HepG2 (cell line): Measurements from ENCODE around the gene FZD4. TPM values are rescaled to one million over a fixed set of nuclear protein-coding genes. Genes with fewer than 3 reads are reported as not detected.

Source experiments
- ATAC-seq: fragments of 200-7000 bp; cut with Tn5 transposase; 3 replicates; pipeline ENCODE4 v1.9.1; 2020; ENCODE audit warnings: mild to moderate bottlenecking, moderate library complexity
- BruUV-seq: library from RNA; stranded (reverse); fragments of 400-500 nt; replicated peaks from 2 replicates; lab custom pipeline; 2021; lab: Mats Ljungman, UMichigan
- CTCF ChIA-PET: fragments of 300-600 bp; formaldehyde crosslinking; extraction: SDS; loops from one replicate; lab custom pipeline; 2021; ENCODE audit warnings: low total read pairs, inconsistent platforms, low intra/inter-chr PET ratio; lab: Yijun Ruan, JAX
- POLR2A ChIA-PET: fragments of 350-600 bp; sonication (Branson Sonifier 250); formaldehyde crosslinking; loops from one replicate; lab custom pipeline; 2020; ENCODE audit warnings: antibody characterized with exemption, inconsistent platforms; lab: Yijun Ruan, JAX
- DNase-seq: peaks from one replicate; pipeline ENCODE4 v3.0.0-alpha.2; 2015; ENCODE audit warnings: low spot score
- FAIRE-seq: peaks from 3 replicates; lab custom pipeline; 2011; peaks lifted over from hg19 to GRCh38; lab: Jason Lieb, UNC
- H2AFZ ChIP-seq: one replicate; pipeline ENCODE4 v1.6.1; 2011; ENCODE audit warnings: low read length, inconsistent platforms
- H3K27ac ChIP-seq: fragments of 300-600 bp; 3 replicates; pipeline ENCODE4 v1.8.0; 2011; ENCODE audit warnings: mixed run types, mild to moderate bottlenecking, mixed read lengths, low read length, inconsistent platforms; ENCODE audit not compliant: insufficient read depth; ENCODE audit errors: extremely low read length
- H3K27me3 ChIP-seq, 2 experiments: fragments of 200-600 bp in 1 of 2; 2 replicates in 1 of 2; 3 replicates in 1 of 2; pipeline versions ENCODE4 v1.6.0 to v1.8.0; 2011; ENCODE audit warnings: low read length in 2 of 2, mild to moderate bottlenecking in 2 of 2, moderate library complexity in 2 of 2, inconsistent platforms in 1 of 2; ENCODE audit not compliant: insufficient read depth in 2 of 2, control insufficient read depth in 1 of 2
- H3K36me3 ChIP-seq, 2 experiments: fragments of 200-600 bp in 1 of 2; replicated peaks in 1 of 2; 2 replicates in 1 of 2; 3 replicates in 1 of 2; pipeline versions ENCODE4 v1.5.1 to v1.8.0; 2011; ENCODE audit warnings: low read length in 2 of 2, inconsistent platforms in 1 of 2; ENCODE audit not compliant: insufficient read depth in 2 of 2, control insufficient read depth in 1 of 2
- H3K4me1 ChIP-seq: 2 replicates; pipeline ENCODE4 v1.5.1; 2012; ENCODE audit warnings: low read length, inconsistent platforms; ENCODE audit not compliant: insufficient read depth
- H3K4me2 ChIP-seq: 2 replicates; pipeline ENCODE4 v1.6.0; 2011; ENCODE audit warnings: low read depth, low read length, inconsistent platforms
- H3K4me3 ChIP-seq, 3 experiments: fragments of 200-600 bp in 1 of 3; sonication (generic), shearing (Covaris generic) in 1 of 3; replicated peaks in 1 of 3; 2 replicates each; pipeline ENCODE4 v1.5.1; 2011 to 2016; ENCODE audit warnings: low read length in 3 of 3, inconsistent platforms in 2 of 3, low read depth in 2 of 3, mild to moderate bottlenecking in 2 of 3, control low read depth in 1 of 3, mixed read lengths in 1 of 3; ENCODE audit not compliant: insufficient read depth in 1 of 3
- H3K79me2 ChIP-seq: one replicate; pipeline ENCODE4 v1.6.1; 2011; ENCODE audit warnings: low read length, inconsistent platforms; ENCODE audit not compliant: insufficient read depth
- H3K9ac ChIP-seq: 2 replicates; pipeline ENCODE4 v1.6.0; 2011; ENCODE audit warnings: mild to moderate bottlenecking, low read depth, low read length, inconsistent platforms; ENCODE audit not compliant: insufficient read depth
- H3K9me3 ChIP-seq: 2 replicates; pipeline ENCODE4 v1.5.1; 2012; ENCODE audit warnings: mild to moderate bottlenecking, low read length
- H4K20me1 ChIP-seq: 2 replicates; pipeline ENCODE4 v1.6.0; 2011; ENCODE audit warnings: inconsistent platforms, mild to moderate bottlenecking, low read length, moderate library complexity; ENCODE audit not compliant: insufficient read depth
- GLMP ChIP-seq: sonication (generic); formaldehyde crosslinking; IDR thresholded peaks from 2 replicates; pipeline ENCODE4 v1.9.0; 2021; ENCODE audit warnings: missing genetic modification reagents, mild to moderate bottlenecking, borderline replicate concordance
- KLF15 ChIP-seq: sonication (generic); formaldehyde crosslinking; IDR thresholded peaks from 2 replicates; pipeline ENCODE4 v1.8.1; 2023; ENCODE audit warnings: borderline replicate concordance, mild to moderate bottlenecking, inconsistent platforms, missing genetic modification reagents, mixed read lengths
- LBX2 ChIP-seq: sonication (generic); formaldehyde crosslinking; IDR thresholded peaks from 2 replicates; pipeline ENCODE4 v1.5.0; 2020; ENCODE audit warnings: missing genetic modification reagents, mild to moderate bottlenecking, borderline replicate concordance
- MAZ ChIP-seq, 2 experiments: sonication (generic) in 1 of 2; formaldehyde crosslinking in 1 of 2; IDR thresholded peaks; 2 replicates each; pipeline versions ENCODE4 v1.5.0 to v1.6.1; 2012 to 2020; ENCODE audit warnings: low read depth in 2 of 2, mild to moderate bottlenecking in 2 of 2, borderline replicate concordance in 1 of 2, improper control_type of control experiment in 1 of 2, low read length in 1 of 2, missing genetic modification reagents in 1 of 2, moderate library complexity in 1 of 2
- MXD1 ChIP-seq: sonication (generic); formaldehyde crosslinking; IDR thresholded peaks from 2 replicates; pipeline ENCODE4 v1.4.0; 2020; ENCODE audit warnings: mild to moderate bottlenecking, missing genetic modification reagents
- NPAS2 ChIP-seq: sonication (generic); formaldehyde crosslinking; IDR thresholded peaks from 2 replicates; pipeline ENCODE4 v1.8.0; 2022; ENCODE audit warnings: mild to moderate bottlenecking, missing genetic modification reagents, borderline replicate concordance
- RARG ChIP-seq: sonication (generic); formaldehyde crosslinking; IDR thresholded peaks from 2 replicates; pipeline ENCODE4 v1.4.0; 2020; ENCODE audit warnings: low read depth, mild to moderate bottlenecking, missing genetic modification reagents
- TERF1 ChIP-seq: sonication (generic); formaldehyde crosslinking; IDR thresholded peaks from 2 replicates; pipeline ENCODE4 v1.8.0; 2022; ENCODE audit warnings: mild to moderate bottlenecking, missing genetic modification reagents, moderate library complexity
- U2AF2 ChIP-seq: fragments of 200-400 bp; formaldehyde crosslinking; IDR thresholded peaks from 2 replicates; pipeline ENCODE4 v1.6.1; 2017; ENCODE audit warnings: low read depth, mild to moderate bottlenecking, low read length
- ZBTB26 ChIP-seq: IDR thresholded peaks from 2 replicates; pipeline ENCODE4 v1.6.1; 2016; ENCODE audit warnings: missing compliant biosample characterization, missing genetic modification reagents, borderline replicate concordance
- ZFP36 ChIP-seq: fragments of 150-350 bp; IDR thresholded peaks from 2 replicates; pipeline ENCODE4 v1.6.1; 2018; ENCODE audit warnings: borderline replicate concordance, low read length, low read depth; ENCODE audit not compliant: partially characterized antibody
- ZNF550 ChIP-seq: sonication (generic); formaldehyde crosslinking; IDR thresholded peaks from 2 replicates; pipeline ENCODE4 v1.4.0; 2020; ENCODE audit warnings: mild to moderate bottlenecking, missing genetic modification reagents, borderline replicate concordance
- WGBS: methylation state at CpG from one replicate; pipeline ENCODE4 v1.1.6; 2017; ENCODE audit warnings: low lambda C conversion rate; 5-methylcytosine and 5-hydroxymethylcytosine counted together
- in situ Hi-C: cut with HindIII; loops from 2 replicates; pipeline ENCODE4 v1.10.0; 2017; ENCODE audit warnings: low pct_unique_long_range_greater_than_20kb; ENCODE audit not compliant: extremely low pct_ligation_motif_present
- intact Hi-C: fragments of 100-400 bp; cut with micrococcal nuclease; formaldehyde crosslinking; loops from one replicate; pipeline ENCODE4 v1.10.0; 2022; ENCODE audit not compliant: unreplicated experiment
- polyA plus RNA-seq, 8 experiments: library from polyadenylated mRNA; depleted of rRNA in 3 of 8; stranded (reverse) in 7 of 8; unstranded in 1 of 8; fragments of >200 nt; fragmentation: Illumina TruSeq in 4 of 8; extraction: Trizol in 4 of 8; gene quantifications; 2 replicates each; pipeline versions ENCODE4 v1.2.1 to v1.2.3, GENCODE V29; 2011 to 2016; ENCODE audit warnings: low read depth in 4 of 8, missing spikeins in 1 of 8, mixed read lengths in 1 of 8; ENCODE audit not compliant: insufficient read depth in 1 of 8
- total RNA-seq, 5 experiments: library from RNA; depleted of rRNA; stranded (reverse); fragments of >200 nt; fragmentation: Illumina TruSeq; extraction: Trizol; gene quantifications; 2 replicates each; pipeline ENCODE4 v1.2.3, GENCODE V29; 2016; ENCODE audit warnings: low read depth in 1 of 5

Gene FZD4
- total and polyA plus RNA-seq, 2 of the 13 experiments (the other 11 are each of a cell fraction or from before 2014, with no cell fraction given): 46.5 to 70.4 TPM

- Histone ChIP-seq H3K4me3 (no peak overlapping the region), H3K9me3 (no peaks in the 10 kb centered on the region), H3K79me2 (no peaks in the 10 kb centered on the region), H2AFZ (no peak overlapping the region), H3K4me2 (no peak overlapping the region), H3K27ac (no peak overlapping the region), H3K4me1 (peaks cover 11% of the 10 kb centered on the region; the same call in 1 of the 2 replicates), H4K20me1 (no peaks in the 10 kb centered on the region), H3K36me3 (no peaks in the 10 kb centered on the region), H3K9ac (no peak overlapping the region), H3K27me3 (no peaks in the 10 kb centered on the region)
- FAIRE-seq: no peak
- ChIA-PET CTCF (no interaction called here), POLR2A (no interaction called here)
- in situ Hi-C loops (loop anchor here (10.0 kb wide), 1 partner anchor 492 kb away; no protein-coding TSS in a partner anchor), intact Hi-C loops (no loop called here)
- DNase-seq: no peak
- BruUV-seq: no TSS peak
- 85% methylated on average over 11 of the region's 11 CpGs for WGBS
- no peak for ATAC-seq
- TF ChIP-seq KLF15 (CRISPR knock-in tag) (no peak), GLMP (no peak), MAZ (IDR thresholded peaks at IDR 0.05; ENCODE audit: borderline replicate concordance, low read depth, low read length) (no peak), MAZ (CRISPR knock-in tag; IDR thresholded peaks at IDR 0.05; ENCODE audit: low read depth) (no peak), NPAS2 (CRISPR knock-in tag) (no peak), U2AF2 (no peak), RARG (CRISPR knock-in tag) (no peak), ZBTB26 (CRISPR knock-in tag) (no peak), ZFP36 (no peak), MXD1 (CRISPR knock-in tag) (no peak), LBX2 (CRISPR knock-in tag) (no peak), ZNF550 (CRISPR knock-in tag) (no peak), TERF1 (CRISPR knock-in tag) (no peak)
Measured at GRCh38 chr11:86932924-86933875, 22.0 kb downstream of the FZD4 start.
